ENCODE measurements around the gene KATNBL1. TPM values are rescaled to one million over a fixed set of nuclear protein-coding genes. Genes with fewer than 3 reads are reported as not detected.

Gene KATNBL1
- total and polyA plus RNA-seq, 2 donors (not counting 3 experiments of a cell fraction or from before 2014, with no cell fraction given), result 14.1 to 56.8 TPM

GRCh38 chr15:34206011-34206410 is 3.9 kb downstream of the KATNBL1 start:
- no peak overlapping the region for H3K4me2 ChIP-seq (ENCODE audit: insufficient read depth, low read length)
- no peak overlapping the region for H3K27ac ChIP-seq (ENCODE audit: insufficient read depth, low read depth, low read length)
- peaks cover 81% of the 10 kb centered on the region for H3K79me2 ChIP-seq (ENCODE audit: control insufficient read depth, insufficient read depth, low read length)
- POLR2A ChIA-PET, result no interaction called here
- H4K20me1 ChIP-seq (replicated peaks; ENCODE audit: control insufficient read depth, extremely low read depth, insufficient read depth, low read length), result no peaks in the 10 kb centered on the region
- H3K9me1 ChIP-seq (replicated peaks; ENCODE audit: control insufficient read depth, extremely low read depth, insufficient read depth, low read length), result no peaks in the 10 kb centered on the region
- no peak for DNase-seq (ENCODE audit: low read depth, low spot score)
- no peaks in the 10 kb centered on the region for H3K36me3 ChIP-seq (ENCODE audit: control insufficient read depth in 2 of 2, extremely low read depth in 1 of 2, insufficient read depth in 2 of 2, low read length in 2 of 2)
- no peak overlapping the region for H2AFZ ChIP-seq (ENCODE audit: low read depth, low read length)
- CTCF ChIA-PET, result interaction anchor here (1.0 kb wide), 1 partner anchor 96 kb away, joined by 8 read pairs; no protein-coding TSS in a partner anchor
- H3K9ac ChIP-seq (replicated peaks; ENCODE audit: extremely low read depth, insufficient read depth, low read length), result no peak overlapping the region
- no peak overlapping the region for H3K4me3 ChIP-seq (replicated peaks in 1 of 3; ENCODE audit: insufficient read depth in 1 of 3, low read depth in 1 of 3, low read length in 3 of 3)
- intact Hi-C loops (cut with micrococcal nuclease) (no loop called here), dilution Hi-C loops (cut with MboI; ENCODE audit: extremely low pct_ligation_motif_present, low sequenced_read_pairs) (no loop called here)
- H3K9me3 ChIP-seq (replicated peaks; ENCODE audit: control insufficient read depth, insufficient read depth, low read length), result no peaks in the 10 kb centered on the region
- H3K4me1 ChIP-seq (ENCODE audit: control insufficient read depth, extremely low read depth, insufficient read depth, low read length), result peaks cover 7% of the 10 kb centered on the region
- no peaks in the 10 kb centered on the region for H3K27me3 ChIP-seq (ENCODE audit: control insufficient read depth in 2 of 2, insufficient read depth in 2 of 2, low read length in 2 of 2)
- TF ChIP-seq GATA2 (IDR thresholded peaks at IDR 0.05; ENCODE audit: insufficient read depth, insufficient read length, low read depth, low read length) (no peak), POLR2A (IDR thresholded peaks at IDR 0.05; ENCODE audit: low read depth, low read length) (no peak), CTCF (IDR thresholded peaks at IDR 0.05; ENCODE audit: extremely low read depth in 1 of 2, insufficient read depth in 1 of 2, low read depth in 1 of 2, low read length in 2 of 2) (no peak), JUN (IDR thresholded peaks at IDR 0.05; ENCODE audit: borderline replicate concordance, insufficient read depth, insufficient read length, low read depth) (no peak), FOS (IDR thresholded peaks at IDR 0.05; ENCODE audit: borderline replicate concordance, insufficient read depth, low read length) (no peak), POLR2AphosphoS5 (IDR thresholded peaks at IDR 0.05; ENCODE audit: insufficient read depth, low read depth, low read length) (no peak), MYC (IDR thresholded peaks at IDR 0.05; ENCODE audit: low read depth, low read length) (no peak), EZH2 (IDR thresholded peaks at IDR 0.05; ENCODE audit: borderline replicate concordance, low read depth, low read length, severe bottlenecking) (no peak)
- TF ChIP-seq, protein P1, sequence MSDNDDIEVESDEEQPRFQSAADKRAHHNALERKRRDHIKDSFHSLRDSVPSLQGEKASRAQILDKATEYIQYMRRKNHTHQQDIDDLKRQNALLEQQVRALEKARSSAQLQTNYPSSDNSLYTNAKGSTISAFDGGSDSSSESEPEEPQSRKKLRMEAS (IDR thresholded peaks at IDR 0.05; ENCODE audit: insufficient read depth, insufficient read length), result no peak
- no peak for FAIRE-seq
- BruUV-seq (replicated peaks), result no TSS peak

All from endothelial cell of umbilical vein (primary cell).